ENCODE measurements around the gene TMEM170B. TPM values are rescaled to one million over a fixed set of nuclear protein-coding genes. Genes with fewer than 3 reads are reported as not detected.

The TMEM170B gene
- total RNA-seq, 1 donor from 2014 or later, result 9.2 TPM

- H3K4me3 ChIP-seq, result no peak overlapping the region
- H3K4me1 ChIP-seq, result peaks cover 33% of the 10 kb centered on the region
- no peaks in the 10 kb centered on the region for H3K9me3 ChIP-seq
- no peaks in the 10 kb centered on the region for H3K36me3 ChIP-seq
- DNase-seq (no peak), ATAC-seq (no peak)
- no peaks in the 10 kb centered on the region for H3K27me3 ChIP-seq
- intact Hi-C loops (cut with DNase I), result loop anchor here (10.0 kb wide), 1 partner anchor 49 kb away; no protein-coding TSS in a partner anchor
- TF ChIP-seq, protein P1, sequence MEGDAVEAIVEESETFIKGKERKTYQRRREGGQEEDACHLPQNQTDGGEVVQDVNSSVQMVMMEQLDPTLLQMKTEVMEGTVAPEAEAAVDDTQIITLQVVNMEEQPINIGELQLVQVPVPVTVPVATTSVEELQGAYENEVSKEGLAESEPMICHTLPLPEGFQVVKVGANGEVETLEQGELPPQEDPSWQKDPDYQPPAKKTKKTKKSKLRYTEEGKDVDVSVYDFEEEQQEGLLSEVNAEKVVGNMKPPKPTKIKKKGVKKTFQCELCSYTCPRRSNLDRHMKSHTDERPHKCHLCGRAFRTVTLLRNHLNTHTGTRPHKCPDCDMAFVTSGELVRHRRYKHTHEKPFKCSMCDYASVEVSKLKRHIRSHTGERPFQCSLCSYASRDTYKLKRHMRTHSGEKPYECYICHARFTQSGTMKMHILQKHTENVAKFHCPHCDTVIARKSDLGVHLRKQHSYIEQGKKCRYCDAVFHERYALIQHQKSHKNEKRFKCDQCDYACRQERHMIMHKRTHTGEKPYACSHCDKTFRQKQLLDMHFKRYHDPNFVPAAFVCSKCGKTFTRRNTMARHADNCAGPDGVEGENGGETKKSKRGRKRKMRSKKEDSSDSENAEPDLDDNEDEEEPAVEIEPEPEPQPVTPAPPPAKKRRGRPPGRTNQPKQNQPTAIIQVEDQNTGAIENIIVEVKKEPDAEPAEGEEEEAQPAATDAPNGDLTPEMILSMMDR (IDR thresholded peaks at IDR 0.05), result no peak
- H3K27ac ChIP-seq, result no peak overlapping the region
Measured at GRCh38 chr6:11605507-11605905, 68.0 kb downstream of the TMEM170B start.

DNA sequence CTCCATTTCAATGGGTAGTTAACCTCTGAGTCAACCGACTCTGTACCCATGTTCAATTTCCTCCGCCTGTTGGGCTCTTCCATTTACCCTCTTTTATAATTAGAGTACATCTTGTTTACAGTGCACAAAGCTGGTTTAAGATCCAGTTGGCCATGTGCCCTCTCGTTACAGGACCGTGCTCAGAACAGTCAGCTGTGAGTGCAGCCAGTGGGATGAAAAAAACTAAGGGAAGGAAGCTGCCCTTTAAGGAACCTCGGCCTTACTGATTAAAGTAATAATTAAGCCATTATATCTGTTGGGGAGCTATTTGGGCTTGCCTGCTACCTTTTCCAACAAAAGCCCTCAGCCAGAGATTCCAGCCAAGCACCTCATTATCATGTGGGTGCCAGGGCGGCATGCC is 68.8 kb downstream of the TMEM170B start:
- intact Hi-C loops (cut with DNase I), result loop anchor here (10.0 kb wide), 1 partner anchor 48 kb away; no protein-coding TSS in a partner anchor
- no peaks in the 10 kb centered on the region for H3K9me3 ChIP-seq
- ATAC-seq (no peak), DNase-seq (no peak)
- no peak overlapping the region for H3K27ac ChIP-seq
- no peak overlapping the region for H3K4me3 ChIP-seq
- H3K4me1 ChIP-seq, result peaks cover 36% of the 10 kb centered on the region
- TF ChIP-seq, protein P1 (IDR thresholded peaks at IDR 0.05), result no peak
- H3K27me3 ChIP-seq, result no peaks in the 10 kb centered on the region
- H3K36me3 ChIP-seq, result no peaks in the 10 kb centered on the region

GRCh38 chr6:11607383-11607782 is 69.8 kb downstream of the TMEM170B start:
- Histone ChIP-seq H3K36me3 (no peaks in the 10 kb centered on the region), H3K4me3 (no peak overlapping the region), H3K9me3 (no peaks in the 10 kb centered on the region), H3K27me3 (no peaks in the 10 kb centered on the region), H3K4me1 (peaks cover 36% of the 10 kb centered on the region), H3K27ac (peak overlapping the region; percentile 51)
- ATAC-seq (peak; percentile 30), DNase-seq (no peak)
- TF ChIP-seq, protein P1 (IDR thresholded peaks at IDR 0.05), result no peak
- intact Hi-C loops (cut with DNase I), result loop anchor here (10.0 kb wide), 1 partner anchor 47 kb away; no protein-coding TSS in a partner anchor

DNA sequence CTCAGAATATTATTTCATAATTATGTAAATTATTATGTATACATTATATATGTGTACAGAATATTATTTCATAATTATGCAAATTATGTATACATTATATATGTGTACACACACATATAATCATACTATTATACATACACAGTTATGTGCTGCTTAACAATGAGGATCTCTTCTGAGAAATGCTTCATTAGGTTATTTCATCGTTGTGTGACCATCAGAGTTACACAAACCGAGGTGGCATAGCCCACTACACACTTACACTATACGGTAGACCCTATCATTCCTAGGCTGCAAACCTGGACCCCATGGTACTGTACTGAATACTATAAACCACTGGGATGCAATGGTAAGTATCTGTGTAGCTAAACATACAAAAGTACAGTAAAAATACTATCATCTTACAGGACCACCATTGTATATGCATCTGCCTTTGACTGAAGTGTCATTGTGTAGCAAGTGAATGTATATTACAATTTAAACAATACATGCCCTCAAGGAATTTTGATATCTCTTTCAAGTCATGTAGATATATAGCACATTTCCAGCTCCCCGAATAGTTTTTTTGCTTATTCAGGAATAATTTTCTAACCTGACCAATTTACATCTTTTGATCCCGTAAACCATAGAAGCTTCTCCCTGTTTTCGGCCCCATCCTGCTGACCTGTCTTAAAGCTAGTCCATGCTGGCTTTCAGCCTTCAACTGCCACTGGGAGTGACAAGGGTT is 71.2 kb downstream of the TMEM170B start:
- no peak for ATAC-seq
- intact Hi-C loops (cut with DNase I), result loop anchor here (10.0 kb wide), 1 partner anchor 46 kb away; no protein-coding TSS in a partner anchor
- no peak overlapping the region for H3K4me3 ChIP-seq
- peak overlapping the region; percentile 44 for H3K27ac ChIP-seq
- TF ChIP-seq, protein P1 (IDR thresholded peaks at IDR 0.05), result no peak
- no peaks in the 10 kb centered on the region for H3K27me3 ChIP-seq
- H3K4me1 ChIP-seq, result peaks cover 36% of the 10 kb centered on the region
- DNase-seq, result no peak
- no peaks in the 10 kb centered on the region for H3K9me3 ChIP-seq
- no peaks in the 10 kb centered on the region for H3K36me3 ChIP-seq

DNA sequence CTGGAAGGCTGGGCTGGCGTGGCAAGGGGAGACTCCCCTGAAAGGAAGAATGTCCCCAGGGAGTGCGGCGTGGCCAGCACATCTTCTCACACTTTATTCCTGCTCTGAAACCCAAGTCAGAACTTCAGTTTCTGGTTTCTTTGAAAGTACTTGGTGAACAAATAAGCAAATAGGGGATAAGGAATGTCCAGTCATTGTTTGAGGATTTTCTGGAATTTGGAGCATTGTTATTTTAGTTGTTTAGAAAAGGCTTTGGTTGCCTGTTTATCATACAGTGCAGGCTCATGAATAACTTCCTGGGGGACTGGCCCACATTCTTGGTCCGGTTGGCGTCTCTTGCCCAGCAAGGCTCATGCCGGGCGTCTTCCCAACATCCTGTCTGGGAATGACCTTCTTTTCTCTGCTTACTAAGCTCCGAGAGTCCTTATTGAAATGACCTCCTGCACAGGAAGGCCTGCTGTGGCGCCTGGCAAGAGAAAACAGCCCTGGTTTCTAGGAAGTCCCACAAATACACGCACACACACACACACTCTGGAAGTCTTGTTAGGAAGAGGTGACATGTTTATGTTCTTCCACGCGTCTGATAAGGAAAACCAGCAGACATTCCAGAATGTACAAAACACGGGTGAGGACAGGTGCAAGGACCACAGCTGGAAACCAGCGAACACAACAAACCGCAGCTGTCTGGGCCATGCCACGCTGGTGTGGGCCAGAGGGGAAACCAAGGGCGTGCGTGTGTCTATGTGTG is 71.9 kb downstream of the TMEM170B start:
- intact Hi-C loops (cut with DNase I), result loop anchor here (10.0 kb wide), 1 partner anchor 45 kb away; no protein-coding TSS in a partner anchor
- ATAC-seq (peak; percentile 79), DNase-seq (no peak)
- H3K4me1 ChIP-seq, result peaks cover 42% of the 10 kb centered on the region
- no peak overlapping the region for H3K4me3 ChIP-seq
- H3K27ac ChIP-seq, result peak overlapping the region; percentile 44
- no peaks in the 10 kb centered on the region for H3K36me3 ChIP-seq
- H3K9me3 ChIP-seq, result no peaks in the 10 kb centered on the region
- TF ChIP-seq, protein P1 (IDR thresholded peaks at IDR 0.05), result no peak
- no peaks in the 10 kb centered on the region for H3K27me3 ChIP-seq
